NCI-H2196 (cell line): ENCODE data around the gene BAHCC1.

Experiments
- DNase-seq: peaks from one replicate; lab custom pipeline; 2025; ENCODE audit not compliant: unreplicated experiment; lab: John Stamatoyannopoulos, UW

BAHCC1 gene

GRCh38 chr17:81366648-81367047 is 28.6 kb upstream of the BAHCC1 start:
- DNase-seq: no peak

GRCh38 chr17:81367171-81367570 is 28.1 kb upstream of the BAHCC1 start:
- DNase-seq: no peak

- no peak for DNase-seq
Measured at GRCh38 chr17:81368161-81369022, 26.9 kb upstream of the BAHCC1 start.

- no peak for DNase-seq
Measured at GRCh38 chr17:81370294-81370693, 25.0 kb upstream of the BAHCC1 start.

GRCh38 chr17:81371910-81372760 is 23.1 kb upstream of the BAHCC1 start:
- DNase-seq: peak; percentile 71

GRCh38 chr17:81373536-81374160 is 21.6 kb upstream of the BAHCC1 start:
- no peak for DNase-seq

GRCh38 chr17:81374890-81375289 is 20.4 kb upstream of the BAHCC1 start:
- no peak for DNase-seq

GRCh38 chr17:81376946-81377714 is 18.1 kb upstream of the BAHCC1 start:
- DNase-seq: no peak

GRCh38 chr17:81378941-81379511 is 16.2 kb upstream of the BAHCC1 start:
- DNase-seq: no peak

- peak; percentile 30 for DNase-seq
Measured at GRCh38 chr17:81379523-81379942, 15.7 kb upstream of the BAHCC1 start.

GRCh38 chr17:81380131-81380530 is 15.1 kb upstream of the BAHCC1 start:
- DNase-seq: no peak

GRCh38 chr17:81380666-81381518 is 14.4 kb upstream of the BAHCC1 start:
- no peak for DNase-seq

GRCh38 chr17:81381632-81382577 is 13.4 kb upstream of the BAHCC1 start:
- DNase-seq: no peak

GRCh38 chr17:81382851-81383250 is 12.4 kb upstream of the BAHCC1 start:
- DNase-seq: no peak

GRCh38 chr17:81383504-81384421 is 11.5 kb upstream of the BAHCC1 start:
- no peak for DNase-seq

GRCh38 chr17:81384929-81385319 is 10.3 kb upstream of the BAHCC1 start:
- no peak for DNase-seq

GRCh38 chr17:81385320-81386111 is 9.7 kb upstream of the BAHCC1 start:
- no peak for DNase-seq
